HG02938 (cell line): ENCODE data around the gene GRPR.

Experiments
- ATAC-seq: cut with Tn5 transposase; IDR thresholded peaks from one replicate; pipeline ENCODE4 v1.9.1; 2021; ENCODE audit warnings: mild to moderate bottlenecking, moderate library complexity; ENCODE audit not compliant: unreplicated experiment

The GRPR gene

GRCh38 chrX:16123222-16123786 is at the start of gene GRPR:
TSS of gene GRPR (plus strand) at chrX:16123565. CDS start at chrX:16123954, 389 bp downstream.
- peak; percentile 50 for ATAC-seq

GRCh38 chrX:16075087-16075486 is 48.3 kb upstream of the GRPR start:
- no peak for ATAC-seq

- ATAC-seq: no peak
These were observed 46.5 kb upstream of the GRPR start for GRCh38 chrX:16076834-16077233.

GRCh38 chrX:16077811-16078210 is 45.6 kb upstream of the GRPR start:
- no peak for ATAC-seq

- no peak for ATAC-seq
These were observed 42.0 kb upstream of the GRPR start for GRCh38 chrX:16081357-16081756.

- ATAC-seq: no peak
These were observed 40.8 kb upstream of the GRPR start for GRCh38 chrX:16082470-16083085.

GRCh38 chrX:16087076-16087475 is 36.3 kb upstream of the GRPR start:
- ATAC-seq: no peak

- no peak for ATAC-seq
These were observed 34.3 kb upstream of the GRPR start for GRCh38 chrX:16089086-16089485.

GRCh38 chrX:16096141-16096540 is 27.2 kb upstream of the GRPR start:
- ATAC-seq: no peak

- ATAC-seq: no peak
These were observed 22.7 kb upstream of the GRPR start for GRCh38 chrX:16100673-16101072.

- ATAC-seq: no peak
These were observed 21.8 kb upstream of the GRPR start for GRCh38 chrX:16101581-16101980.

- no peak for ATAC-seq
These were observed 19.7 kb upstream of the GRPR start for GRCh38 chrX:16103625-16104024.

- no peak for ATAC-seq
These were observed 10.9 kb upstream of the GRPR start for GRCh38 chrX:16112428-16112827.

- no peak for ATAC-seq
These were observed 9.3 kb upstream of the GRPR start for GRCh38 chrX:16113978-16114565.

- no peak for ATAC-seq
These were observed 8.8 kb upstream of the GRPR start for GRCh38 chrX:16114611-16115010.

GRCh38 chrX:16119353-16120220 is 3.8 kb upstream of the GRPR start:
- ATAC-seq: peak; percentile 83

GRCh38 chrX:16120431-16120830 is 2.9 kb upstream of the GRPR start:
- no peak for ATAC-seq

- no peak for ATAC-seq
These were observed 836 bp downstream of the GRPR start for GRCh38 chrX:16124201-16124600.

GRCh38 chrX:16125520-16126149 is 2.3 kb downstream of the GRPR start:
- no peak for ATAC-seq

- no peak for ATAC-seq
These were observed 7.3 kb downstream of the GRPR start for GRCh38 chrX:16130707-16131106.

- no peak for ATAC-seq
These were observed 11.6 kb downstream of the GRPR start for GRCh38 chrX:16134936-16135335.
